Measurements from ENCODE around the gene MGA.

GRCh38 chr15:41622901-41623300 is 37.3 kb upstream of the MGA start:
- TF ChIP-seq, protein P1, sequence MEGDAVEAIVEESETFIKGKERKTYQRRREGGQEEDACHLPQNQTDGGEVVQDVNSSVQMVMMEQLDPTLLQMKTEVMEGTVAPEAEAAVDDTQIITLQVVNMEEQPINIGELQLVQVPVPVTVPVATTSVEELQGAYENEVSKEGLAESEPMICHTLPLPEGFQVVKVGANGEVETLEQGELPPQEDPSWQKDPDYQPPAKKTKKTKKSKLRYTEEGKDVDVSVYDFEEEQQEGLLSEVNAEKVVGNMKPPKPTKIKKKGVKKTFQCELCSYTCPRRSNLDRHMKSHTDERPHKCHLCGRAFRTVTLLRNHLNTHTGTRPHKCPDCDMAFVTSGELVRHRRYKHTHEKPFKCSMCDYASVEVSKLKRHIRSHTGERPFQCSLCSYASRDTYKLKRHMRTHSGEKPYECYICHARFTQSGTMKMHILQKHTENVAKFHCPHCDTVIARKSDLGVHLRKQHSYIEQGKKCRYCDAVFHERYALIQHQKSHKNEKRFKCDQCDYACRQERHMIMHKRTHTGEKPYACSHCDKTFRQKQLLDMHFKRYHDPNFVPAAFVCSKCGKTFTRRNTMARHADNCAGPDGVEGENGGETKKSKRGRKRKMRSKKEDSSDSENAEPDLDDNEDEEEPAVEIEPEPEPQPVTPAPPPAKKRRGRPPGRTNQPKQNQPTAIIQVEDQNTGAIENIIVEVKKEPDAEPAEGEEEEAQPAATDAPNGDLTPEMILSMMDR (IDR thresholded peaks at IDR 0.05; ENCODE audit: poor library complexity): no peak
- no peak for TF ChIP-seq EZH2phosphoT487 (IDR thresholded peaks at IDR 0.05; ENCODE audit: low read depth, severe bottlenecking, unreplicated experiment)
- no peak for TF ChIP-seq EZH2 (IDR thresholded peaks at IDR 0.05; ENCODE audit: borderline replicate concordance)

Data from hepatocyte (in vitro differentiated cells).